Liver (tissue), 3 donors: ENCODE measurements around the gene PLXNB2.

Experiments
- SP1 ChIP-seq: IDR thresholded peaks from 2 replicates; pipeline ENCODE4 v1.6.1; 2018; ENCODE audit warnings: antibody characterized with exemption, mild to moderate bottlenecking
- TAF1 ChIP-seq: conservative IDR thresholded peaks from 2 replicates; pipeline ENCODE4 v1.6.1; 2016; ENCODE audit warnings: antibody characterized with exemption, mild to moderate bottlenecking
- TF ChIP-seq, protein P1 (sequence below): fragments of 150-350 bp; IDR thresholded peaks from 2 replicates; pipeline ENCODE4 v1.5.1; 2017; ENCODE audit warnings: improper control_type of control experiment, low read depth, low read length; ENCODE audit not compliant: missing input control
- TF ChIP-seq, protein P2 (sequence below): IDR thresholded peaks from 2 replicates; pipeline ENCODE4 v1.6.1; 2016; ENCODE audit warnings: antibody characterized with exemption
- donor health status: healthy.
- donor health status: healthy.

DNA sequence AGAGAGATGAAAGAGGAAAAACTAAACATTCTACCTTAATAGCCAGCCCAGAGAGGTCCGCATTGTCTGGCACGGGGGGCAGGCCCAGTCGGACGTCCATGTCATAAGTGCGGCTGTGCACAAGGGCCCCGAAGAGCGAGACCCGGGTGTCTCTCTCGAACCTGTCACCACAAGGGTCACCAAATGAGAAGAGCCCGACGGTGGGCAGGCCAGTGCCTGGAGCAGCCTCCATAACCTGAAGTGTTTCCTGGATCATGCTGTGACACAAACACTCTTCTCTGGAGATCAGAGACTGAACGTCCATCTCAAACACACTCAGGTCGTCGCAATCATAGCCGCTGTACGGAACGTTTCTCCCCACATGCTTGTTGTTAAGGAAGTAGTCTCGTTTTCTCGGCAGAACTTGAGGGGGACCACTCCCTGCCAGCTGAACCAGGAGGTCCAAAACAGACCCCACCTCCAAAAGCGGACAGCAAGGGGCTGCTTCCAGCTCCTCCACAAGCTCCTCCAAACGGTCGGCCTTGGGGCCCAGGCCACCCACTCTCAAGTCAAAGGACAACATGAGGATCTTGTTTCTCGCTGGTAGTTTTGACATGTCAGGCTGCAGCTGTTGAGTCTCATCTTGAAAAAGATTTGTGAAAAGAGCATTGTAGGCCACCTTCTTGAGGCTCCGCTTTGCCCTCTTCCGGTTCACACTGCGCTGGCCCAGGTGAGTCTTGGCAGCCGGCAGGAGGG lies 63.6 kb downstream of the PLXNB2 start:
- TF ChIP-seq, protein P1, sequence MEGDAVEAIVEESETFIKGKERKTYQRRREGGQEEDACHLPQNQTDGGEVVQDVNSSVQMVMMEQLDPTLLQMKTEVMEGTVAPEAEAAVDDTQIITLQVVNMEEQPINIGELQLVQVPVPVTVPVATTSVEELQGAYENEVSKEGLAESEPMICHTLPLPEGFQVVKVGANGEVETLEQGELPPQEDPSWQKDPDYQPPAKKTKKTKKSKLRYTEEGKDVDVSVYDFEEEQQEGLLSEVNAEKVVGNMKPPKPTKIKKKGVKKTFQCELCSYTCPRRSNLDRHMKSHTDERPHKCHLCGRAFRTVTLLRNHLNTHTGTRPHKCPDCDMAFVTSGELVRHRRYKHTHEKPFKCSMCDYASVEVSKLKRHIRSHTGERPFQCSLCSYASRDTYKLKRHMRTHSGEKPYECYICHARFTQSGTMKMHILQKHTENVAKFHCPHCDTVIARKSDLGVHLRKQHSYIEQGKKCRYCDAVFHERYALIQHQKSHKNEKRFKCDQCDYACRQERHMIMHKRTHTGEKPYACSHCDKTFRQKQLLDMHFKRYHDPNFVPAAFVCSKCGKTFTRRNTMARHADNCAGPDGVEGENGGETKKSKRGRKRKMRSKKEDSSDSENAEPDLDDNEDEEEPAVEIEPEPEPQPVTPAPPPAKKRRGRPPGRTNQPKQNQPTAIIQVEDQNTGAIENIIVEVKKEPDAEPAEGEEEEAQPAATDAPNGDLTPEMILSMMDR = no peak
- TF ChIP-seq, protein P2, sequence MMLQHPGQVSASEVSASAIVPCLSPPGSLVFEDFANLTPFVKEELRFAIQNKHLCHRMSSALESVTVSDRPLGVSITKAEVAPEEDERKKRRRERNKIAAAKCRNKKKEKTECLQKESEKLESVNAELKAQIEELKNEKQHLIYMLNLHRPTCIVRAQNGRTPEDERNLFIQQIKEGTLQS = no peak
- TF ChIP-seq TAF1 = no peak
- TF ChIP-seq SP1 = no peak
